ENCODE data around the gene OR5B2.

DNA sequence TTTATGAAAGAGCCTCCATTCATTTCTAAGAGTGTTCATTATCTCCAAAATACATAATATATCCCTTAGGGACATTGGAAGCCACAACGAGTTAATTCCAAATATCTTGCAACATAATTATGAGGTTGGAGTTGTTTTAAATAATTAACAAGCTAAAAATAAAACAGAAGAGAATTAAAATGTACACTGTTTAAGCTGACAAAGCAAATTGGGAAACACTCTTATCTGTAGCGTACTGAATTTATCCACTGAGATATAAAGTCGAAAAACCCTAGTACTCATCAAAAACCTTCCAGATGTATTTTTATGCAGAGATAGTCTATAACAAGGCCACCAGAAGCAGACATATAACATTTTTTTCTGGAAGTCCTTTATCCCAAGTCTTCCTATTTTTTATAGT lies 6.3 kb upstream of the OR5B2 start:
- TF ChIP-seq EZH2phosphoT487 (IDR thresholded peaks at IDR 0.05; ENCODE audit: low read depth, severe bottlenecking, unreplicated experiment) (no peak), EZH2 (IDR thresholded peaks at IDR 0.05; ENCODE audit: borderline replicate concordance) (no peak)
- TF ChIP-seq, protein P1, sequence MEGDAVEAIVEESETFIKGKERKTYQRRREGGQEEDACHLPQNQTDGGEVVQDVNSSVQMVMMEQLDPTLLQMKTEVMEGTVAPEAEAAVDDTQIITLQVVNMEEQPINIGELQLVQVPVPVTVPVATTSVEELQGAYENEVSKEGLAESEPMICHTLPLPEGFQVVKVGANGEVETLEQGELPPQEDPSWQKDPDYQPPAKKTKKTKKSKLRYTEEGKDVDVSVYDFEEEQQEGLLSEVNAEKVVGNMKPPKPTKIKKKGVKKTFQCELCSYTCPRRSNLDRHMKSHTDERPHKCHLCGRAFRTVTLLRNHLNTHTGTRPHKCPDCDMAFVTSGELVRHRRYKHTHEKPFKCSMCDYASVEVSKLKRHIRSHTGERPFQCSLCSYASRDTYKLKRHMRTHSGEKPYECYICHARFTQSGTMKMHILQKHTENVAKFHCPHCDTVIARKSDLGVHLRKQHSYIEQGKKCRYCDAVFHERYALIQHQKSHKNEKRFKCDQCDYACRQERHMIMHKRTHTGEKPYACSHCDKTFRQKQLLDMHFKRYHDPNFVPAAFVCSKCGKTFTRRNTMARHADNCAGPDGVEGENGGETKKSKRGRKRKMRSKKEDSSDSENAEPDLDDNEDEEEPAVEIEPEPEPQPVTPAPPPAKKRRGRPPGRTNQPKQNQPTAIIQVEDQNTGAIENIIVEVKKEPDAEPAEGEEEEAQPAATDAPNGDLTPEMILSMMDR (IDR thresholded peaks at IDR 0.05; ENCODE audit: poor library complexity) = no peak

Measured in hepatocyte (in vitro differentiated cells).